Measurements from ENCODE around the gene AK9.

AK9 gene

GRCh38 chr6:109454496-109455436 is 236.2 kb downstream of the AK9 start:
- DNase-seq: no peak

GRCh38 chr6:109453594-109454495 is 237.2 kb downstream of the AK9 start:
- peak; percentile 93 for DNase-seq

DNA sequence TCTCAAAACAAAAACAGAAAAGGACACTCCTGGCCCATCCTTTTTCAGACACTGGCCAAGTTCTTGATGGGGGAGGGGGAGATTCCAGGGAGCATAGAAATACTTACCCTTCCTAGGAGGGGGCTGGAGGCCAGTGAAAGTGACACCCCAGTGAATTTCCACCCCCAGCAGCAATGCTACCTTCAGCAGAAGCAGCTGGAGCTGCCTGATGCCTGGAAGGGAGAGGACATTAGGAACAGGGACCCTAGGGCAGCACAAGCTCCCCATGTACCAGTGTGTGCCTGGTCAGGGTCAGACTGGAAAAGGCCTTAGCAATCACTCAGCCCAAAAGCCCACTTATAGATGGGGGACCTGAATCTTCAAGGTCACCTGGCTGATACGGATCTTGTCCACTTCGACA is 237.8 kb downstream of the AK9 start:
- DNase-seq: no peak

DNA sequence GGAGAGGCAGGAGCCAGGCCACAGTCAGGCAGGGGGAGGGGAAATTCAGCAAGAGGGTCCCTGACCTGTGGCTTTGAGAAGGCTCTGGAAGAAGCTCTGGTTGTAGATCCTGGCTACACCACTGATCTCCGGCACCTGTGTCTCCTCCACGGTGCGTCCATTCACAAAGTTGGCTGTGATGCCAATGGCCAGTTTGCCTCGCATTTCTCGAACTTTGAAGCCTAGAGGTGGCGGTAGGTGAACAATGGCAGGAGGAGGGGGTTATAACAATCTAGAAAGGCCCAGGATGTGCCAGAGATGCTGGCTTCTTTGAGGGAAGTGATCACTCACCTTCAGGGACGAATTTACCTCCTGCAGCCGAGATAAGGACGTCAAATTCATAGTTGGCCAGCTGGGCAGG is 238.8 kb downstream of the AK9 start:
- DNase-seq: no peak

DNA sequence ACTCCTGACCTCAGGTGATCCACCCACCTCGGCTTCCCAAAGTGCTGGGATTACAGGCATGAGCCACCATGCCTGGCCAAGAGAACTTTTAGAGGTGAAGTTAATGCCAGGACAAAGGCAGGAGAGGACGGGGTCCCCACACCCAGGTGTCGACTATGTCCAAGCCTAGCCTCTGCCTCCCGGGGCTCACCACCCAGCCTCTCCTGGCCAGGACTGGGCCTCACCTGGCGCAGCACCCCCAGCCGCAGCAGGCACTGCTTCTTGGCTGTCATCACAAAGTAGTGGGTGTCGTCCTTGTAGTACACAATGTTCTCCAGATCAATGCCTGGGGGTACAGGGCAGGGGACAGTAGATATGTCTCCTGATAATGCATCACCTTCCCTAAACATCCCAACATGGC is 239.6 kb downstream of the AK9 start:
- no peak for DNase-seq

GRCh38 chr6:109450801-109451200 is 240.2 kb downstream of the AK9 start:
- DNase-seq: no peak

- DNase-seq: no peak
These were observed 241.0 kb downstream of the AK9 start for GRCh38 chr6:109449795-109450673.

- no peak for DNase-seq
These were observed 241.8 kb downstream of the AK9 start for GRCh38 chr6:109449064-109449794.

DNA sequence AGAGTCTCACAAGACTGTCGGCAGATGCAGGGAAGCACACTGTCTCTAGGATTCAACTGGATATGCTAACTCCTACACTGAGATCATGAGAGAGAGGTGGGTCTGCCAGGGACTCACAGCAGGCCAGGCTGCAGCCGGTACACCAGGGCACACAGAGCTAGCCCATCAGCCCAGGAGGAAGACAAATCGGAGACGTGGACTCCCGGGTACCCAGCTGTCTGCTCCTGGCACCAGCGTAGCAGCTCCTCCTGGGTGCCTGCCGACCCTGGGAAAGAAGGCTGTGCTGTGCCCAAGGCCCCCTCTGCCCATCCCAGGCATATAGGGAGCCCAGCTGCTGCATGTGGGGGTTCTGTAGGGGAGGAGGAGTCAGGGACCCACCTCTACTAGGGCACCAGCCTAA is 242.4 kb downstream of the AK9 start:
- no peak for DNase-seq

DNA sequence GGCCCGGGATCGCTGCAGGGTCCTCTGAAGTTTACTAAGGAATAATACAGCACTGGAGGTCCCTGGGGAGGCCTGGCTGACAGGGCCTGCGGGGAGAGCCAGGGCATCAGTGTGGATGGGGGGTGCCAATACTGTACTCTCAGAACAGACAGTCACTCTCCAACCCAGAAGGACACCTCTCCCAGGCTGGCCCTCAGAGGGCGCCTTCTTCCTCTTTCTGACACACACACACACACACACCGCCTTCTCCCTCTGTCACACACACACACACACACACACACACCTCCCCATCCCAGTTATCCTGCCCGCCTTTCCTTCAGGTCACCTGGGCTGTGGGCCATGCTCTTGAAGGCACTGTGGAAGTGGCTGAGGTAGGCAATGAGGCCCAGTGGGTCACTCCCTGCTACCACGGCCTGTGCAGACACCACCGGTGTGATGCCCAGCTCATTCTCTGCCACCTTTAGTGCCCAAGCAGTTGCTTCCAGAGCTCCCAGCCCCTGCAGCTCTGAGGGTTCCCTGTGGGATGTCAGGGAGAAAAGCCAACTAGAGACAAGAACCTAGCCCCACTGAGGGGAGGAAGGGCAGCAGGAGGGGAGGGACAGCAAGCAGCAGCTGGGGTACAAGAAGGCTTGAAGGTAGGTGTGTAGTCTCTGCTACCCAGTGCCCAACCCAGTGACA is 243.0 kb downstream of the AK9 start:
- DNase-seq: no peak

DNA sequence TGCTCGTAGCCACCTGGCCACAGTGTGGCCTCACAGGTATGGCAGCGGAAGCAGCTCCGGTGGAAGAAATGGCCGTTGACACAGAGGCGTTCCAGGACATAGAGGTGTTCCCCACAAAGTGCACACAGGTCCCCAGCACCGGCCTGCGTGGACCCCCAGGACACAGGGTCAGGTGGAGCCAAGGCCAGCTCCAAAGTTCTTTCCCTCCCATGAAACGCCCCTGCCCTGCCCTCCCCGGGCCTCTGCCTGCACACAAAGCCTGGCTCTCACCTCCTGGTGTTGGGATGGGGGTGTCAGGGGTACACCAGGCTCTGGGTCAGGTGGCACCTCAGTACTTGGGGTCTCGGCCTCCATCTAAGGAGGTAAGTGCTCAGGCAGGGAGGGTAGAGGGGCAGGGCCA is 243.9 kb downstream of the AK9 start:
- DNase-seq: no peak

- no peak for DNase-seq
These were observed 244.5 kb downstream of the AK9 start for GRCh38 chr6:109446541-109446940.

GRCh38 chr6:109446072-109446471 is 244.9 kb downstream of the AK9 start:
- no peak for DNase-seq

- no peak for DNase-seq
These were observed 245.6 kb downstream of the AK9 start for GRCh38 chr6:109445382-109445781.

- no peak for DNase-seq
These were observed 247.5 kb downstream of the AK9 start for GRCh38 chr6:109443425-109443950.

Measured in NCI-H524 treated with DMSO at 0.1 percent for 48 hours (cell line).